HepG2 (cell line): ENCODE data around the gene PLXNB2. TPM values are rescaled to one million over a fixed set of nuclear protein-coding genes. Genes with fewer than 3 reads are reported as not detected.
A peak's percentile ranks its signal among the peaks of the same experiment; 100 is the strongest.

Source experiments
- ATAC-seq: fragments of 200-7000 bp; cut with Tn5 transposase; 3 replicates; pipeline ENCODE4 v1.9.1; 2020; ENCODE audit warnings: mild to moderate bottlenecking, moderate library complexity
- BruUV-seq: library from RNA; stranded (reverse); fragments of 400-500 nt; replicated peaks from 2 replicates; lab custom pipeline; 2021; lab: Mats Ljungman, UMichigan
- CTCF ChIA-PET: fragments of 300-600 bp; formaldehyde crosslinking; extraction: SDS; loops from one replicate; lab custom pipeline; 2021; ENCODE audit warnings: low total read pairs, inconsistent platforms, low intra/inter-chr PET ratio; lab: Yijun Ruan, JAX
- POLR2A ChIA-PET: fragments of 350-600 bp; sonication (Branson Sonifier 250); formaldehyde crosslinking; loops from one replicate; lab custom pipeline; 2020; ENCODE audit warnings: antibody characterized with exemption, inconsistent platforms; lab: Yijun Ruan, JAX
- DNase-seq: peaks from one replicate; pipeline ENCODE4 v3.0.0-alpha.2; 2015; ENCODE audit warnings: low spot score
- FAIRE-seq: peaks from 3 replicates; lab custom pipeline; 2011; peaks lifted over from hg19 to GRCh38; lab: Jason Lieb, UNC
- H2AFZ ChIP-seq: one replicate; pipeline ENCODE4 v1.6.1; 2011; ENCODE audit warnings: low read length, inconsistent platforms
- H3K27ac ChIP-seq: fragments of 300-600 bp; 3 replicates; pipeline ENCODE4 v1.8.0; 2011; ENCODE audit warnings: mixed run types, mild to moderate bottlenecking, mixed read lengths, low read length, inconsistent platforms; ENCODE audit not compliant: insufficient read depth; ENCODE audit errors: extremely low read length
- H3K27me3 ChIP-seq, 2 experiments: fragments of 200-600 bp in 1 of 2; 2 replicates in 1 of 2; 3 replicates in 1 of 2; pipeline versions ENCODE4 v1.6.0 to v1.8.0; 2011; ENCODE audit warnings: low read length in 2 of 2, mild to moderate bottlenecking in 2 of 2, moderate library complexity in 2 of 2, inconsistent platforms in 1 of 2; ENCODE audit not compliant: insufficient read depth in 2 of 2, control insufficient read depth in 1 of 2
- H3K36me3 ChIP-seq, 2 experiments: fragments of 200-600 bp in 1 of 2; replicated peaks in 1 of 2; 2 replicates in 1 of 2; 3 replicates in 1 of 2; pipeline versions ENCODE4 v1.5.1 to v1.8.0; 2011; ENCODE audit warnings: low read length in 2 of 2, inconsistent platforms in 1 of 2; ENCODE audit not compliant: insufficient read depth in 2 of 2, control insufficient read depth in 1 of 2
- H3K4me1 ChIP-seq: 2 replicates; pipeline ENCODE4 v1.5.1; 2012; ENCODE audit warnings: low read length, inconsistent platforms; ENCODE audit not compliant: insufficient read depth
- H3K4me2 ChIP-seq: 2 replicates; pipeline ENCODE4 v1.6.0; 2011; ENCODE audit warnings: low read depth, low read length, inconsistent platforms
- H3K4me3 ChIP-seq, 3 experiments: fragments of 200-600 bp in 1 of 3; sonication (generic), shearing (Covaris generic) in 1 of 3; replicated peaks in 1 of 3; 2 replicates each; pipeline ENCODE4 v1.5.1; 2011 to 2016; ENCODE audit warnings: low read length in 3 of 3, inconsistent platforms in 2 of 3, low read depth in 2 of 3, mild to moderate bottlenecking in 2 of 3, control low read depth in 1 of 3, mixed read lengths in 1 of 3; ENCODE audit not compliant: insufficient read depth in 1 of 3
- H3K79me2 ChIP-seq: one replicate; pipeline ENCODE4 v1.6.1; 2011; ENCODE audit warnings: low read length, inconsistent platforms; ENCODE audit not compliant: insufficient read depth
- H3K9ac ChIP-seq: 2 replicates; pipeline ENCODE4 v1.6.0; 2011; ENCODE audit warnings: mild to moderate bottlenecking, low read depth, low read length, inconsistent platforms; ENCODE audit not compliant: insufficient read depth
- H3K9me3 ChIP-seq: 2 replicates; pipeline ENCODE4 v1.5.1; 2012; ENCODE audit warnings: mild to moderate bottlenecking, low read length
- H4K20me1 ChIP-seq: 2 replicates; pipeline ENCODE4 v1.6.0; 2011; ENCODE audit warnings: inconsistent platforms, mild to moderate bottlenecking, low read length, moderate library complexity; ENCODE audit not compliant: insufficient read depth
- AGO1 ChIP-seq: fragments of 200-400 bp; formaldehyde crosslinking; IDR thresholded peaks from 2 replicates; pipeline ENCODE4 v1.6.1; 2017; ENCODE audit warnings: mild to moderate bottlenecking, low read depth, low read length, moderate library complexity; ENCODE audit not compliant: poor library complexity, severe bottlenecking
- FOXK1 ChIP-seq: sonication (generic); formaldehyde crosslinking; IDR thresholded peaks from 2 replicates; pipeline ENCODE4 v1.4.0; 2020; ENCODE audit warnings: low read depth, missing genetic modification reagents, borderline replicate concordance
- HIVEP1 ChIP-seq: sonication (generic); formaldehyde crosslinking; IDR thresholded peaks from 2 replicates; pipeline ENCODE4 v1.4.0; 2020; ENCODE audit warnings: mild to moderate bottlenecking, missing genetic modification reagents
- HNRNPUL1 ChIP-seq: fragments of 200-400 bp; formaldehyde crosslinking; IDR thresholded peaks from 2 replicates; pipeline ENCODE4 v1.6.1; 2017; ENCODE audit warnings: low read depth, mild to moderate bottlenecking, low read length, moderate library complexity
- MATR3 ChIP-seq: sonication (generic); formaldehyde crosslinking; IDR thresholded peaks from 2 replicates; pipeline ENCODE4 v1.4.0; 2020; ENCODE audit warnings: missing genetic modification reagents
- MTA1 ChIP-seq: sonication (generic); formaldehyde crosslinking; IDR thresholded peaks from 2 replicates; pipeline ENCODE4 v1.4.0; 2020; ENCODE audit warnings: missing genetic modification reagents, mild to moderate bottlenecking, borderline replicate concordance
- MXD3 ChIP-seq: IDR thresholded peaks from 2 replicates; pipeline ENCODE4 v1.6.1; 2016; ENCODE audit warnings: mild to moderate bottlenecking, missing biosample characterization, missing genetic modification reagents
- POLR2AphosphoS2 ChIP-seq: IDR thresholded peaks from 2 replicates; pipeline ENCODE4 v1.6.1; 2011; ENCODE audit warnings: low read depth, low read length, improper control_type of control experiment
- PPARG ChIP-seq: conservative IDR thresholded peaks from 2 replicates; pipeline ENCODE4 v1.6.1; 2016; ENCODE audit warnings: missing biosample characterization, missing genetic modification reagents
- SRSF1 ChIP-seq: fragments of 200-400 bp; formaldehyde crosslinking; optimal IDR thresholded peaks from 2 replicates; pipeline ENCODE3; 2017; ENCODE audit warnings: mild to moderate bottlenecking, low read depth, low read length, moderate library complexity
- TGIF2 ChIP-seq: IDR thresholded peaks from 2 replicates; pipeline ENCODE4 v1.6.1; 2016; ENCODE audit warnings: control low read depth, missing compliant biosample characterization
- ZBTB33 ChIP-seq: sonication (generic); formaldehyde crosslinking; IDR thresholded peaks from 2 replicates; pipeline ENCODE4 v1.4.0; 2020; ENCODE audit warnings: missing genetic modification reagents
- ZFP36L1 ChIP-seq: sonication (generic); formaldehyde crosslinking; IDR thresholded peaks from 2 replicates; pipeline ENCODE4 v1.8.0; 2022; ENCODE audit warnings: mild to moderate bottlenecking, missing genetic modification reagents, moderate library complexity
- ZMYM3 ChIP-seq: sonication (generic); formaldehyde crosslinking; IDR thresholded peaks from 2 replicates; pipeline ENCODE4 v1.5.1; 2020; ENCODE audit warnings: mild to moderate bottlenecking, missing genetic modification reagents
- ZNF260 ChIP-seq: sonication (generic); formaldehyde crosslinking; IDR thresholded peaks from 2 replicates; pipeline ENCODE4 v1.4.0; 2020; ENCODE audit warnings: missing genetic modification reagents, low read depth, mild to moderate bottlenecking, borderline replicate concordance
- WGBS: methylation state at CpG from one replicate; pipeline ENCODE4 v1.1.6; 2017; ENCODE audit warnings: low lambda C conversion rate; 5-methylcytosine and 5-hydroxymethylcytosine counted together
- in situ Hi-C: cut with HindIII; loops from 2 replicates; pipeline ENCODE4 v1.10.0; 2017; ENCODE audit warnings: low pct_unique_long_range_greater_than_20kb; ENCODE audit not compliant: extremely low pct_ligation_motif_present
- intact Hi-C: fragments of 100-400 bp; cut with micrococcal nuclease; formaldehyde crosslinking; loops from one replicate; pipeline ENCODE4 v1.10.0; 2022; ENCODE audit not compliant: unreplicated experiment
- polyA plus RNA-seq, 8 experiments: library from polyadenylated mRNA; depleted of rRNA in 3 of 8; stranded (reverse) in 7 of 8; unstranded in 1 of 8; fragments of >200 nt; fragmentation: Illumina TruSeq in 4 of 8; extraction: Trizol in 4 of 8; gene quantifications; 2 replicates each; pipeline versions ENCODE4 v1.2.1 to v1.2.3, GENCODE V29; 2011 to 2016; ENCODE audit warnings: low read depth in 4 of 8, missing spikeins in 1 of 8, mixed read lengths in 1 of 8; ENCODE audit not compliant: insufficient read depth in 1 of 8
- total RNA-seq, 5 experiments: library from RNA; depleted of rRNA; stranded (reverse); fragments of >200 nt; fragmentation: Illumina TruSeq; extraction: Trizol; gene quantifications; 2 replicates each; pipeline ENCODE4 v1.2.3, GENCODE V29; 2016; ENCODE audit warnings: low read depth in 1 of 5
- TF ChIP-seq, protein P1 (sequence below): sonication (generic); formaldehyde crosslinking; IDR thresholded peaks from 2 replicates; pipeline ENCODE4 v1.4.0; 2020; ENCODE audit warnings: mild to moderate bottlenecking, missing genetic modification reagents, borderline replicate concordance

The PLXNB2 gene
- total and polyA plus RNA-seq, 2 of the 13 experiments (the other 11 are each of a cell fraction or from before 2014, with no cell fraction given), result 32.6 to 68.9 TPM

GRCh38 chr22:50310031-50310722, 2.7 kb upstream of the PLXNB2 start (continued):
- TF ChIP-seq, protein P1, sequence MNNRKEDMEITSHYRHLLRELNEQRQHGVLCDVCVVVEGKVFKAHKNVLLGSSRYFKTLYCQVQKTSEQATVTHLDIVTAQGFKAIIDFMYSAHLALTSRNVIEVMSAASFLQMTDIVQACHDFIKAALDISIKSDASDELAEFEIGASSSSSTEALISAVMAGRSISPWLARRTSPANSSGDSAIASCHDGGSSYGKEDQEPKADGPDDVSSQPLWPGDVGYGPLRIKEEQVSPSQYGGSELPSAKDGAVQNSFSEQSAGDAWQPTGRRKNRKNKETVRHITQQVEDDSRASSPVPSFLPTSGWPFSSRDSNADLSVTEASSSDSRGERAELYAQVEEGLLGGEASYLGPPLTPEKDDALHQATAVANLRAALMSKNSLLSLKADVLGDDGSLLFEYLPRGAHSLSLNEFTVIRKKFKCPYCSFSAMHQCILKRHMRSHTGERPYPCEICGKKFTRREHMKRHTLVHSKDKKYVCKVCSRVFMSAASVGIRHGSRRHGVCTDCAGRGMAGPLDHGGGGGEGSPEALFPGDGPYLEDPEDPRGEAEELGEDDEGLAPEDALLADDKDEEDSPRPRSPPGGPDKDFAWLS (CRISPR knock-in tag), result no peak
- TF ChIP-seq ZMYM3 (CRISPR knock-in tag), result peak; percentile 91
- 0 out of 2 replicates have a peak, but pooled peaks have one; percentile 21 for TF ChIP-seq TGIF2 (CRISPR knock-in tag)
- 0 out of 2 replicates have a peak, but pooled peaks have one; percentile 29 for TF ChIP-seq ZBTB33 (CRISPR knock-in tag)
- no peak for TF ChIP-seq ZNF260

DNA sequence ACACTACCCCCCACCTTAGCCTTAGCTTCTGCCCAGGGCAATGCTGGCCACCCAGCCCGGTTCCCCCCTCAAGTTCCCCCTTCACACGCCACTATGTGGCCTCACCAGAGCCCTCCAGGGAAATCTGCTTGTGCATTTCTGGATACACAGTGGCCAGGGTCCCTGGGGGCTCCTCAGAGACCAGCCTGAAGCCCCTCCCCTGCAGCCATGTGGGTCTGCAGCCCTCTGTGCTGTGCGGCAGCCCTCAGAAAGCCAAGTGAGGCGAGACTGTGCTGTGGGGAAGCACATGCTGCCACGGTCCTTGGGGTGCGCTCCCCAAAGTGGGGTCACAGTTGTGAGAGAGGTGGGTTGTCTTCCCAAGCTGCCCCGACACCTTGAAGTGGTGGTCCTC, 2.1 kb upstream of the PLXNB2 start:
- H3K27ac ChIP-seq, result no peak overlapping the region
- in situ Hi-C loops, result no loop called here

More for the DNA sequence above, 2.1 kb upstream of the PLXNB2 start:
- no peak overlapping the region for H2AFZ ChIP-seq
- peaks cover 74% of the 10 kb centered on the region for H3K4me1 ChIP-seq
- POLR2A ChIA-PET, result interaction anchor here (0.6 to 3.8 kb wide), 7 partner anchors 11 to 58 kb away, joined by 3 to 27 read pairs (median 4); partner anchors contain the start of gene HDAC10
- WGBS, result no CpG with 5 or more reads among the region's 7 CpGs
- H3K27me3 ChIP-seq, result no peaks in the 10 kb centered on the region
- peaks cover 0 to 2% of the 10 kb centered on the region in 2 experiments; a peak in 1 of 5 replicates for H3K36me3 ChIP-seq
- ATAC-seq (peak; percentile 2), FAIRE-seq (no peak), DNase-seq (no peak)
- no peaks in the 10 kb centered on the region for H4K20me1 ChIP-seq
- H3K4me3 ChIP-seq, result peak overlapping the region in 1 of 3 experiments; percentile 69; a peak in 1 of 6 replicates
- BruUV-seq, result no TSS peak
- peak overlapping the region; percentile 81 for H3K4me2 ChIP-seq
- peaks cover 23% of the 10 kb centered on the region for H3K79me2 ChIP-seq
- CTCF ChIA-PET, result interaction anchor here (1.9 kb wide), 1 partner anchor 33 kb away, joined by 12 read pairs; no protein-coding TSS in a partner anchor
- intact Hi-C loops, result loop anchor here (2.0 kb wide), 2 partner anchors 13 to 17 kb away; no protein-coding TSS in a partner anchor
- no peaks in the 10 kb centered on the region for H3K9me3 ChIP-seq
- no peak for TF ChIP-seq MTA1 (CRISPR knock-in tag)
- no peak for TF ChIP-seq HIVEP1 (CRISPR knock-in tag)
- peak; percentile 29 for TF ChIP-seq SRSF1
- TF ChIP-seq ZFP36L1 (CRISPR knock-in tag), result no peak
- no peak for TF ChIP-seq HNRNPUL1
- TF ChIP-seq POLR2AphosphoS2, result no peak
- TF ChIP-seq PPARG (CRISPR knock-in tag), result no peak
- 0 out of 2 replicates have a peak, but pooled peaks have one; percentile 11 for TF ChIP-seq MXD3 (CRISPR knock-in tag)
- TF ChIP-seq ZNF260, result no peak
- TF ChIP-seq FOXK1 (CRISPR knock-in tag), result no peak
- TF ChIP-seq AGO1, result peak; percentile 30
- no peak for TF ChIP-seq MATR3 (CRISPR knock-in tag)
- 0 out of 2 replicates have a peak overlapping the region, but pooled peaks have one; percentile 32 for H3K9ac ChIP-seq
